ENCODE data around the gene SETMAR. TPM values are rescaled to one million over a fixed set of nuclear protein-coding genes. Genes with fewer than 3 reads are reported as not detected.

The SETMAR gene
- total RNA-seq, 1 experiment from 2014 or later, result 9.4 TPM

DNA sequence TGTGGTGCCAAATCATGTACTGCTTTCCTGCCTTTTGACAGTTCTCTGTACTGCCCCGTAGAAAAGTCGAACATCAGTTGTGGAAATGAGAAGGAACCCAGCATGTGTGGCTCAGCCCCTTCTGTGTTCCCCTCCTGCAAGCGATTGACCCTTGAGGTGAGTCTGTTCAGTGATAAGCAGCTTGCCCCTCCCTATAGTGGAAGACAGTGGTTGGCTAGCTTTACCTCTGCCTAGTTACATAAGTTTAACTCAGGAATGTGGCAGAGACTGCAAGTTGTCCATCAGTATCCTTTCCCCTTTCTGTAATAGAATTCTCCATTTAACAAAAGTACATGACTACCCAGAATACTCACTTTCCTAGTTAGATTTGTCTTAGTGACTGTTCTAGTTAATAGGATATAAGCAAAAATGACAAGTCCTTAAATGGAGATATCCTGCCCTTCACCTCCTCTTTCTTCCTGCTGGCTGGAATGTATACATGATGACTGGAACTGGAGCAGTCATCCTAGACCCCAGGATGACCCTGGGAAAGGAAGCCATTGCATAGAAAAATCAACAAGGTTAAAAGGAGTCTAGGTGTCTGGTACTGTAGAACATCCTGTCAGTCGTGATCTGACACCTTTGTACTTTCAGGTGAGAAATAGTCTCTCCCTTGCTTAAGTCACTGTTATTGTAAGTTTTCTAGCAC is 10.6 kb downstream of the SETMAR start:
- TF ChIP-seq ZNF274 (IDR thresholded peaks at IDR 0.05; ENCODE audit: low read depth, low read length) (no peak), ELF1 (IDR thresholded peaks at IDR 0.05; ENCODE audit: borderline replicate concordance, low read depth) (no peak), EZH2 (IDR thresholded peaks at IDR 0.05) (no peak), SRF (IDR thresholded peaks at IDR 0.05; ENCODE audit: low read depth) (no peak), MAX (IDR thresholded peaks at IDR 0.05) (no peak), JUND (IDR thresholded peaks at IDR 0.05) (no peak), YY1 (IDR thresholded peaks at IDR 0.05; ENCODE audit: extremely low read depth, insufficient replicate concordance, low read depth, low read length) (no peak), SP1 (IDR thresholded peaks at IDR 0.05; ENCODE audit: low read depth) (no peak), CEBPB (IDR thresholded peaks at IDR 0.05; ENCODE audit: low read depth) (no peak), RAD21 (IDR thresholded peaks at IDR 0.05; ENCODE audit: low read depth) (no peak), REST (IDR thresholded peaks at IDR 0.05; ENCODE audit: low read depth) (no peak), SIN3A (IDR thresholded peaks at IDR 0.05; ENCODE audit: low read depth) (no peak), POLR2A (IDR thresholded peaks at IDR 0.05; ENCODE audit: borderline replicate concordance, extremely low read depth, insufficient read depth, insufficient read length) (no peak), CTCF (IDR thresholded peaks at IDR 0.05 in 2 of 3, conservative IDR thresholded peaks at IDR 0.05 in 1 of 3; ENCODE audit: borderline replicate concordance in 1 of 3, insufficient read depth in 1 of 3, low read depth in 2 of 3, low read length in 2 of 3) (no peak), ZFX (IDR thresholded peaks at IDR 0.05) (no peak), FOSL1 (IDR thresholded peaks at IDR 0.05; ENCODE audit: low read depth) (no peak), TCF7L2 (IDR thresholded peaks at IDR 0.05; ENCODE audit: borderline replicate concordance, extremely low read depth, insufficient read depth, insufficient read length) (no peak), CBX3 (IDR thresholded peaks at IDR 0.05; ENCODE audit: low read depth) (no peak)
- TF ChIP-seq, protein P1, sequence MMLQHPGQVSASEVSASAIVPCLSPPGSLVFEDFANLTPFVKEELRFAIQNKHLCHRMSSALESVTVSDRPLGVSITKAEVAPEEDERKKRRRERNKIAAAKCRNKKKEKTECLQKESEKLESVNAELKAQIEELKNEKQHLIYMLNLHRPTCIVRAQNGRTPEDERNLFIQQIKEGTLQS (IDR thresholded peaks at IDR 0.05), result no peak
- TF ChIP-seq, protein P2, sequence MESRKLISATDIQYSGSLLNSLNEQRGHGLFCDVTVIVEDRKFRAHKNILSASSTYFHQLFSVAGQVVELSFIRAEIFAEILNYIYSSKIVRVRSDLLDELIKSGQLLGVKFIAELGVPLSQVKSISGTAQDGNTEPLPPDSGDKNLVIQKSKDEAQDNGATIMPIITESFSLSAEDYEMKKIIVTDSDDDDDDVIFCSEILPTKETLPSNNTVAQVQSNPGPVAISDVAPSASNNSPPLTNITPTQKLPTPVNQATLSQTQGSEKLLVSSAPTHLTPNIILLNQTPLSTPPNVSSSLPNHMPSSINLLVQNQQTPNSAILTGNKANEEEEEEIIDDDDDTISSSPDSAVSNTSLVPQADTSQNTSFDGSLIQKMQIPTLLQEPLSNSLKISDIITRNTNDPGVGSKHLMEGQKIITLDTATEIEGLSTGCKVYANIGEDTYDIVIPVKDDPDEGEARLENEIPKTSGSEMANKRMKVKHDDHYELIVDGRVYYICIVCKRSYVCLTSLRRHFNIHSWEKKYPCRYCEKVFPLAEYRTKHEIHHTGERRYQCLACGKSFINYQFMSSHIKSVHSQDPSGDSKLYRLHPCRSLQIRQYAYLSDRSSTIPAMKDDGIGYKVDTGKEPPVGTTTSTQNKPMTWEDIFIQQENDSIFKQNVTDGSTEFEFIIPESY (IDR thresholded peaks at IDR 0.05; ENCODE audit: extremely low read depth, insufficient replicate concordance, low read length), result no peak
- Histone ChIP-seq H4K20me1 (ENCODE audit: insufficient read depth) (no peaks in the 10 kb centered on the region), H3K9me2 (ENCODE audit: insufficient read depth) (no peaks in the 10 kb centered on the region), H3K79me2 (ENCODE audit: insufficient read depth, low read length) (no peaks in the 10 kb centered on the region), H3K9me3 (ENCODE audit: control insufficient read depth in 1 of 2, insufficient read depth in 1 of 2, low read depth in 1 of 2, low read length in 2 of 2) (no peaks in the 10 kb centered on the region), H3K36me3 (ENCODE audit: control insufficient read depth in 1 of 2, insufficient read depth in 2 of 2, low read length in 2 of 2) (no peaks in the 10 kb centered on the region; a peak in 2 of 4 replicates), H3K27ac (ENCODE audit: low read depth, low read length) (no peak overlapping the region), H3K4me1 (ENCODE audit: control insufficient read depth in 1 of 2, insufficient read depth in 2 of 2, low read length in 2 of 2) (no peaks in the 10 kb centered on the region), H3K4me3 (replicated peaks in 1 of 2; ENCODE audit: low read depth in 1 of 2, low read length in 2 of 2) (no peak overlapping the region), H3K9ac (ENCODE audit: low read length) (no peak overlapping the region), H3K27me3 (ENCODE audit: insufficient read depth, low read length) (no peaks in the 10 kb centered on the region), H3K4me2 (ENCODE audit: low read length) (no peak overlapping the region), H2AFZ (ENCODE audit: low read depth, low read length, poor library complexity, severe bottlenecking) (no peak overlapping the region)
- DNase-seq (ENCODE audit: low read depth, low spot score), result no peak
- no TSS peak for BruUV-seq (replicated peaks)
- RAD21 ChIA-PET (ENCODE audit: low non-redundant PET in 1 of 2, low total read pairs in 2 of 2, uncharacterized antibody in 2 of 2, unreplicated experiment in 2 of 2), result no interaction called here
- ATAC-seq, result no peak
- CTCF ChIA-PET, result no interaction called here
- intact Hi-C loops (cut with micrococcal nuclease), result no loop called here
- POLR2A ChIA-PET, result no interaction called here
